Panc1 (cell line): ENCODE data around the gene ZNF407. TPM values are rescaled to one million over a fixed set of nuclear protein-coding genes. Genes with fewer than 3 reads are reported as not detected.

Experiments
- ATAC-seq: fragments of 200-7000 bp; cut with Tn5 transposase; 2 replicates; pipeline ENCODE4 v1.9.1; 2020; ENCODE audit warnings: mild to moderate bottlenecking, moderate library complexity
- BruUV-seq: library from RNA; stranded (reverse); fragments of 400-500 nt; replicated peaks from 2 replicates; lab custom pipeline; 2021; lab: Mats Ljungman, UMichigan
- CTCF ChIA-PET: fragments of 300-600 bp; sonication (Branson Sonifier 250); formaldehyde crosslinking; loops from one replicate; lab custom pipeline; 2022; ENCODE audit warnings: antibody characterized with exemption; lab: Charles Lee
- POLR2A ChIA-PET: fragments of 300-600 bp; sonication (Branson Sonifier 250); formaldehyde crosslinking; loops from one replicate; lab custom pipeline; 2022; ENCODE audit warnings: antibody characterized with exemption; lab: Charles Lee
- DNase-seq: peaks from one replicate; pipeline ENCODE4 v3.0.0-alpha.2; 2010; ENCODE audit warnings: low read depth, low spot score
- H3K27ac ChIP-seq: 2 replicates; pipeline ENCODE4 v1.5.1; 2011; ENCODE audit warnings: mild to moderate bottlenecking, low read length, inconsistent platforms
- H3K27me3 ChIP-seq: fragments of 200-500 bp; sonication (Bioruptor generic); 2 replicates; pipeline ENCODE4 v1.6.0; 2014; ENCODE audit warnings: low read length, inconsistent platforms; ENCODE audit not compliant: control insufficient read depth, insufficient read depth
- H3K36me3 ChIP-seq: fragments of 200-500 bp; sonication (Bioruptor generic); 2 replicates; pipeline ENCODE4 v1.5.1; 2014; ENCODE audit warnings: inconsistent platforms, mild to moderate bottlenecking, low read length, moderate library complexity; ENCODE audit not compliant: control insufficient read depth, insufficient read depth
- H3K4me1 ChIP-seq: 2 replicates; pipeline ENCODE4 v1.5.1; 2011; ENCODE audit warnings: inconsistent platforms, mild to moderate bottlenecking, low read length, moderate library complexity; ENCODE audit not compliant: control insufficient read depth, insufficient read depth
- H3K4me3 ChIP-seq, 2 experiments: 2 replicates each; pipeline ENCODE4 v1.5.1; 2011 to 2012; ENCODE audit warnings: low read depth in 2 of 2, low read length in 2 of 2, mild to moderate bottlenecking in 2 of 2, inconsistent platforms in 1 of 2, moderate library complexity in 1 of 2
- H3K9me3 ChIP-seq: fragments of 200-500 bp; sonication (Bioruptor generic); 2 replicates; pipeline ENCODE4 v1.5.1; 2014; ENCODE audit warnings: low read depth, mild to moderate bottlenecking, inconsistent platforms, low read length, moderate library complexity; ENCODE audit not compliant: control insufficient read depth, insufficient read depth
- CTCF ChIP-seq: fragments of 450-650 bp; IDR thresholded peaks from 2 replicates; pipeline ENCODE4 v1.5.1; 2017; ENCODE audit warnings: mild to moderate bottlenecking
- POLR2AphosphoS5 ChIP-seq: IDR thresholded peaks from 2 replicates; pipeline ENCODE4 v1.6.1; 2012; ENCODE audit warnings: mild to moderate bottlenecking, low read depth, low read length, moderate library complexity
- REST ChIP-seq, 2 experiments: IDR thresholded peaks; 2 replicates each; pipeline ENCODE4 v1.6.1; 2011 to 2012; ENCODE audit warnings: low read depth in 2 of 2, control low read depth in 1 of 2, low read length in 1 of 2, mild to moderate bottlenecking in 1 of 2, moderate library complexity in 1 of 2; ENCODE audit not compliant: insufficient read depth in 1 of 2
- SIN3A ChIP-seq: IDR thresholded peaks from 2 replicates; pipeline ENCODE4 v1.6.1; 2012; ENCODE audit warnings: low read depth, mild to moderate bottlenecking, low read length, moderate library complexity, borderline replicate concordance; ENCODE audit not compliant: insufficient read depth
- TCF7L2 ChIP-seq: IDR thresholded peaks from 2 replicates; pipeline ENCODE4 v1.6.1; 2011; ENCODE audit warnings: mild to moderate bottlenecking, low read depth, low read length, inconsistent platforms
- in situ Hi-C: cut with HindIII; loops from 2 replicates; pipeline ENCODE4 v1.10.0; 2016; ENCODE audit warnings: low sequenced_read_pairs, low pct_unique_long_range_greater_than_20kb
- intact Hi-C: fragments of 100-400 bp; cut with micrococcal nuclease; formaldehyde crosslinking; loops from one replicate; pipeline ENCODE4 v1.10.0; 2022; ENCODE audit not compliant: unreplicated experiment
- total RNA-seq: library from RNA; stranded (reverse); gene quantifications from one replicate; pipeline ENCODE4 v1.2.1, GENCODE V29; 2021; ENCODE audit not compliant: unreplicated experiment

Gene ZNF407
- total RNA-seq, 1 experiment from 2014 or later: 16.8 TPM

GRCh38 chr18:74558096-74558495 lies 39.6 kb upstream of the ZNF407 start:
- ATAC-seq (no peak), DNase-seq (no peak)
- in situ Hi-C loops (no loop called here), intact Hi-C loops (no loop called here)
- ChIA-PET POLR2A (interaction anchor here (0.7 kb wide), 1 partner anchor 53 kb away, joined by 7 read pairs; no protein-coding TSS in a partner anchor), CTCF (no interaction called here)
- Histone ChIP-seq H3K4me1 (no peaks in the 10 kb centered on the region), H3K27ac (no peak overlapping the region), H3K9me3 (no peaks in the 10 kb centered on the region), H3K27me3 (peaks cover 10% of the 10 kb centered on the region; the same call in 1 of the 2 replicates), H3K4me3 (no peak overlapping the region), H3K36me3 (no peaks in the 10 kb centered on the region)
- no peak for TF ChIP-seq REST (IDR thresholded peaks at IDR 0.05; ENCODE audit: insufficient read depth in 1 of 2, low read depth in 2 of 2, low read length in 1 of 2)
- no peak for TF ChIP-seq SIN3A
- TF ChIP-seq CTCF: no peak
- TF ChIP-seq TCF7L2: no peak
- no TSS peak for BruUV-seq

GRCh38 chr18:74562131-74562730 lies 35.4 kb upstream of the ZNF407 start:
- DNase-seq: no peak
- Histone ChIP-seq H3K27ac (no peak overlapping the region), H3K36me3 (no peaks in the 10 kb centered on the region), H3K4me1 (no peaks in the 10 kb centered on the region), H3K4me3 (no peak overlapping the region), H3K27me3 (peaks cover 10% of the 10 kb centered on the region), H3K9me3 (no peaks in the 10 kb centered on the region)
- BruUV-seq: no TSS peak
- in situ Hi-C loops (no loop called here), intact Hi-C loops (no loop called here)
- POLR2A ChIA-PET: no interaction called here
- CTCF ChIA-PET: no interaction called here
- no peak for ATAC-seq
- TF ChIP-seq POLR2AphosphoS5 (no peak), SIN3A (no peak), REST (IDR thresholded peaks at IDR 0.05; ENCODE audit: insufficient read depth in 1 of 2, low read depth in 2 of 2, low read length in 1 of 2) (no peak), CTCF (no peak), TCF7L2 (no peak)
